ENCODE measurements around the gene CASP1. TPM values are rescaled to one million over a fixed set of nuclear protein-coding genes. Genes with fewer than 3 reads are reported as not detected.
A peak's percentile ranks its signal among the peaks of the same experiment; 100 is the strongest.

Gene CASP1
- total and polyA plus RNA-seq, 5 donors from 2014 or later = 67.5 to 208 (median 110) TPM

DNA sequence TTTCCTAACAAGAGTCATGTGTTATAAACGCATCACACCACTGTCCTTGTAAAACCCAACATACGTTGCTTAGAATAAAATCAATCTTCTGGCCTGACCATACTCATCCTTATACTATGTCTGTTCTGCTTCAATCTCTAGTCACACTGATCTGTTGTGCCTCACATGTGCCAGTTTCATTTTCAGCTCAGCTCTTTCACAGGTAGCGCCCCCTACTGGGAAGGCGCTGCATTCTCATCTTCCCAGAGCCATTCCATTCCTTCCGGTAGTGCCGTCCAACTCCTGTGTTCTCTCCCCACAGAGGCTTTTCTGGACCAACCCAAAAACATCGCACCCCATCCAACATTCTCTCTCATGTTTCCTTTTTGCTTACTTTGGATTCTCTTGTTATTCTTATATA, 34.1 kb downstream of the CASP1 start:
- Histone ChIP-seq H3K9me3 (ENCODE audit: control insufficient read depth in 2 of 2, low read length in 2 of 2) (no peaks in the 10 kb centered on the region), H3K4me1 (ENCODE audit: control insufficient read depth, insufficient read depth, low read length, poor library complexity, severe bottlenecking) (no peaks in the 10 kb centered on the region), H3K36me3 (ENCODE audit: control insufficient read depth, insufficient read depth, low read length) (no peaks in the 10 kb centered on the region), H3K27ac (ENCODE audit: insufficient read depth, low read length, poor library complexity, severe bottlenecking) (no peak overlapping the region), H3K4me3 (ENCODE audit: low read depth, low read length) (no peak overlapping the region), H3K27me3 (ENCODE audit: control insufficient read depth, insufficient read depth, low read length) (no peaks in the 10 kb centered on the region)
- no peaks in the 10 kb centered on the region for H3K36me3 Mint-ChIP-seq
- H3K9me3 Mint-ChIP-seq = peaks cover 0 to 1% (median 0%) of the 10 kb centered on the region in 7 donors
- no peak overlapping the region for H3K4me3 Mint-ChIP-seq
- peak; percentile 58 to 85 for ATAC-seq (ENCODE audit: low read depth in 2 of 2)
- H3K27me3 Mint-ChIP-seq = no peaks in the 10 kb centered on the region
- peaks cover 5 to 11% (median 6%) of the 10 kb centered on the region in 4 donors for H3K4me1 Mint-ChIP-seq
- H3K27ac Mint-ChIP-seq = peak overlapping the region in 2 of 3 donors; percentile 56 to 58
- DNase-seq = peak; percentile 11 to 65 (median 43)

GRCh38 chr11:105000167-105000566, 34.8 kb downstream of the CASP1 start:
- no peak overlapping the region for H3K4me3 Mint-ChIP-seq

GRCh38 chr11:104999721-105000120, 35.2 kb downstream of the CASP1 start:
- Mint-ChIP-seq H3K4me1 (peaks cover 6 to 11% (median 8%) of the 10 kb centered on the region in 4 donors), H3K27ac (no peak overlapping the region), H3K4me3 (no peak overlapping the region), H3K9me3 (peaks cover 0 to 1% (median 0%) of the 10 kb centered on the region in 7 donors), H3K27me3 (peaks cover under 1% of the 10 kb centered on the region), H3K36me3 (no peaks in the 10 kb centered on the region)
- Histone ChIP-seq H3K27me3 (ENCODE audit: control insufficient read depth, insufficient read depth, low read length) (no peaks in the 10 kb centered on the region), H3K9me3 (ENCODE audit: control insufficient read depth in 2 of 2, low read length in 2 of 2) (no peaks in the 10 kb centered on the region), H3K4me3 (ENCODE audit: low read depth, low read length) (no peak overlapping the region), H3K4me1 (ENCODE audit: control insufficient read depth, insufficient read depth, low read length, poor library complexity, severe bottlenecking) (no peaks in the 10 kb centered on the region), H3K36me3 (ENCODE audit: control insufficient read depth, insufficient read depth, low read length) (no peaks in the 10 kb centered on the region), H3K27ac (ENCODE audit: insufficient read depth, low read length, poor library complexity, severe bottlenecking) (no peak overlapping the region)
- DNase-seq (no peak), ATAC-seq (ENCODE audit: low read depth in 2 of 2) (no peak)

More at GRCh38 chr11:105000167-105000566, 34.8 kb downstream of the CASP1 start:
- ATAC-seq (ENCODE audit: low read depth in 2 of 2) (no peak), DNase-seq (peak in 1 of 3 donors; percentile 34)
- no peak overlapping the region for H3K27ac ChIP-seq (ENCODE audit: insufficient read depth, low read length, poor library complexity, severe bottlenecking)
- no peaks in the 10 kb centered on the region for H3K4me1 ChIP-seq (ENCODE audit: control insufficient read depth, insufficient read depth, low read length, poor library complexity, severe bottlenecking)
- no peak overlapping the region for H3K4me3 ChIP-seq (ENCODE audit: low read depth, low read length)
- no peaks in the 10 kb centered on the region for H3K36me3 ChIP-seq (ENCODE audit: control insufficient read depth, insufficient read depth, low read length)
- Mint-ChIP-seq H3K27ac (no peak overlapping the region), H3K9me3 (peaks cover 0 to 1% (median 0%) of the 10 kb centered on the region in 7 donors), H3K4me1 (peaks cover 5 to 11% (median 6%) of the 10 kb centered on the region in 4 donors), H3K36me3 (no peaks in the 10 kb centered on the region), H3K27me3 (no peaks in the 10 kb centered on the region)
- no peaks in the 10 kb centered on the region for H3K27me3 ChIP-seq (ENCODE audit: control insufficient read depth, insufficient read depth, low read length)
- H3K9me3 ChIP-seq (ENCODE audit: control insufficient read depth in 2 of 2, low read length in 2 of 2) = no peaks in the 10 kb centered on the region

DNA sequence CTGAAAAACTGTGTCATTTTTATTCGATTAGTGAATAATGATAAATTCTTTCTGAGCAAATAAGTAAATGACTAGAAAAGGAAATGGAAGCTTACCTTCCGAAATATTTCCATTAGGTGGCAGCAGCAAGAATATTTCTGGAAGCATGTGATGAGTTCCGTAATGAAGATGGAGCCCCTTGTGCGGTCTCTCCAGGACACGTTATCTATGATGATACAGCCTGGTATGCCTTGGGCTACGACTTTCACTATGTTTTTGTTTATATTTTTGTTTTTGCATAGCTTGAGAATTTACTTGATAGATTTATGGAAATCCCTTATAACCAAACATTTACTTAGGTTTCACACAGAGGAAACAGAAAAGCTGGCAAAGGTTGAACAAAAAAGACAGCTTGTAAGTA, 37.7 kb downstream of the CASP1 start:
- Mint-ChIP-seq H3K27ac (no peak overlapping the region), H3K4me1 (peaks cover 6 to 19% (median 15%) of the 10 kb centered on the region in 4 donors), H3K36me3 (no peaks in the 10 kb centered on the region), H3K4me3 (no peak overlapping the region), H3K9me3 (peaks cover 0 to 2% (median 0%) of the 10 kb centered on the region in 7 donors), H3K27me3 (peaks cover 6% of the 10 kb centered on the region)
- Histone ChIP-seq H3K9me3 (ENCODE audit: control insufficient read depth in 2 of 2, low read length in 2 of 2) (no peaks in the 10 kb centered on the region), H3K27ac (ENCODE audit: insufficient read depth, low read length, poor library complexity, severe bottlenecking) (no peak overlapping the region), H3K4me3 (ENCODE audit: low read depth, low read length) (no peak overlapping the region), H3K4me1 (ENCODE audit: control insufficient read depth, insufficient read depth, low read length, poor library complexity, severe bottlenecking) (no peaks in the 10 kb centered on the region), H3K36me3 (ENCODE audit: control insufficient read depth, insufficient read depth, low read length) (no peaks in the 10 kb centered on the region), H3K27me3 (ENCODE audit: control insufficient read depth, insufficient read depth, low read length) (no peaks in the 10 kb centered on the region)
- DNase-seq = no peak
- ATAC-seq (ENCODE audit: low read depth in 2 of 2) = no peak

DNA sequence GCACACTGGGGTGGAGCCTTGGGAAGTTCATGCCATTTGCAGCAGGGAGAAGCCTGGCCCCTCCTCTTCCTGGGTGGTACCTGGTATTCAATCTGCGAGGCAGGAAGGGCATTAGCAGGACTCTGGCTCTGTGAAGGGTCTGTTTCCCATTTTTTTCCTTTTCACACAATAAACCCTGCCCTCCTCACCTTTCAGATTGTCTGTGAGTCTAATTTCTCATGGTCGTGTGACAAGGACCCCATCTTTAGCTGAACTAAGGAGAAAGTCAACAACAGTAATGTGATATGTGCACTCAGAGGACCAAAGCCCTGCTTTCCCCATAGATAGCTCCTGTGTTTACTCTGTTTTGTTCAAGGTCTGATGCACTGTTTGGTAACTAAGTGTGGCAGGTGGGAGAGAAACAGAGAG, 39.9 kb downstream of the CASP1 start:
- Mint-ChIP-seq H3K36me3 (no peaks in the 10 kb centered on the region), H3K4me1 (peaks cover 0 to 14% (median 11%) of the 10 kb centered on the region in 4 donors), H3K27me3 (peaks cover 8% of the 10 kb centered on the region), H3K9me3 (peaks cover 0 to 1% (median 0%) of the 10 kb centered on the region in 7 donors), H3K4me3 (no peak overlapping the region), H3K27ac (no peak overlapping the region)
- Histone ChIP-seq H3K9me3 (ENCODE audit: control insufficient read depth in 2 of 2, low read length in 2 of 2) (no peaks in the 10 kb centered on the region), H3K36me3 (ENCODE audit: control insufficient read depth, insufficient read depth, low read length) (no peaks in the 10 kb centered on the region), H3K4me1 (ENCODE audit: control insufficient read depth, insufficient read depth, low read length, poor library complexity, severe bottlenecking) (no peaks in the 10 kb centered on the region), H3K4me3 (ENCODE audit: low read depth, low read length) (no peak overlapping the region), H3K27me3 (ENCODE audit: control insufficient read depth, insufficient read depth, low read length) (no peaks in the 10 kb centered on the region), H3K27ac (ENCODE audit: insufficient read depth, low read length, poor library complexity, severe bottlenecking) (no peak overlapping the region)
- DNase-seq = no peak
- no peak for ATAC-seq (ENCODE audit: low read depth in 2 of 2)

DNA sequence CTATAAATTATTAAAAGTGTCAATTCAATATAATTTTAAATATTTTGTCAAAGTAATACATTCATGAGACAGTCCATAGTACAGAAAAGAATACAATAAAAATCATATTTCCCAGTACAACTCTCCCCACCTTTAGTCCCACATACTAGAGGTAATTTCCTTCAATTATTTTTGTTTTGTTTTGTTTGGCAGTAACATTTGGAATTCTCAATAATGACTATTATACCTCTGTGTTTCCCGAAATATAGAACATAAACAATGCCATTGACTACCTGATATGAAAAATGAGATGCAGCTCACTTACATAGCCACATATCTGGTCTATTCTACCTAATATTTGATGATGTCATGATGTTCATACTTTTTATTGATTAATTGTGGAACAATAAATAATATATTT, 42.2 kb downstream of the CASP1 start:
- H3K9me3 Mint-ChIP-seq = peaks cover 0 to 6% (median 1%) of the 10 kb centered on the region in 7 donors
- Histone ChIP-seq H3K4me1 (ENCODE audit: control insufficient read depth, insufficient read depth, low read length, poor library complexity, severe bottlenecking) (no peaks in the 10 kb centered on the region), H3K36me3 (ENCODE audit: control insufficient read depth, insufficient read depth, low read length) (no peaks in the 10 kb centered on the region), H3K27ac (ENCODE audit: insufficient read depth, low read length, poor library complexity, severe bottlenecking) (no peak overlapping the region), H3K27me3 (ENCODE audit: control insufficient read depth, insufficient read depth, low read length) (no peaks in the 10 kb centered on the region), H3K9me3 (ENCODE audit: control insufficient read depth in 2 of 2, low read length in 2 of 2) (peaks cover 0 to 3% of the 10 kb centered on the region in 2 experiments), H3K4me3 (ENCODE audit: low read depth, low read length) (no peak overlapping the region)
- no peak overlapping the region for H3K27ac Mint-ChIP-seq
- peaks cover 0 to 14% (median 7%) of the 10 kb centered on the region in 4 donors for H3K4me1 Mint-ChIP-seq
- no peak for ATAC-seq (ENCODE audit: low read depth in 2 of 2)
- H3K27me3 Mint-ChIP-seq = peaks cover 19% of the 10 kb centered on the region
- no peaks in the 10 kb centered on the region for H3K36me3 Mint-ChIP-seq
- no peak for DNase-seq
- H3K4me3 Mint-ChIP-seq = no peak overlapping the region

- Histone ChIP-seq H3K4me1 (ENCODE audit: control insufficient read depth, insufficient read depth, low read length, poor library complexity, severe bottlenecking) (no peaks in the 10 kb centered on the region), H3K36me3 (ENCODE audit: control insufficient read depth, insufficient read depth, low read length) (no peaks in the 10 kb centered on the region), H3K27ac (ENCODE audit: insufficient read depth, low read length, poor library complexity, severe bottlenecking) (no peak overlapping the region), H3K27me3 (ENCODE audit: control insufficient read depth, insufficient read depth, low read length) (no peaks in the 10 kb centered on the region), H3K4me3 (ENCODE audit: low read depth, low read length) (no peak overlapping the region), H3K9me3 (ENCODE audit: control insufficient read depth in 2 of 2, low read length in 2 of 2) (peaks cover 0 to 3% of the 10 kb centered on the region in 2 experiments)
- H3K9me3 Mint-ChIP-seq = peaks cover 0 to 6% (median 1%) of the 10 kb centered on the region in 7 donors
- peaks cover 19% of the 10 kb centered on the region for H3K27me3 Mint-ChIP-seq
- H3K27ac Mint-ChIP-seq = no peak overlapping the region
- DNase-seq = no peak
- ATAC-seq (ENCODE audit: low read depth in 2 of 2) = no peak
- H3K36me3 Mint-ChIP-seq = no peaks in the 10 kb centered on the region
- peaks cover 0 to 14% (median 7%) of the 10 kb centered on the region in 4 donors for H3K4me1 Mint-ChIP-seq
- H3K4me3 Mint-ChIP-seq = no peak overlapping the region
Measured at GRCh38 chr11:104991994-104992393, 43.0 kb downstream of the CASP1 start.

DNA sequence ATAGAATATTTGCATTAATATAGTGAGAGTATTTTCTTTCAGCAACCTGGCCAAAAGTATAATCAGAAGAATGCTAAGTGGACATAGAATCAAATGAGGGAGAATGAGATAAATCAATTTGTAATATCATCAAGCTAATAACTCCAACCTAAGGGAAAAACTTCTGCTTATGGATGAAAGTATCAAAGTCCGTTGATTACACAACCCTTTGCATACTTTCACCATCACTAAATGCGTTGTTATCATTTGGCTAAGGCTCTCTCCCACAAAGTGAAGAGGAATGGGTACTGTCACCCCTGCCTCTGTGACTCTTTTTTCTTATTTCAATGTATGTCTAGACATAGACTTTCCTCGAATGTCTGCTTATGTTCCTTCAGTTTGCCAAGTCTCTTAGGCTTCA, 50.1 kb downstream of the CASP1 start:
- H3K9me3 Mint-ChIP-seq = peaks cover 0 to 6% (median 1%) of the 10 kb centered on the region in 7 donors

More for the DNA sequence above, 50.1 kb downstream of the CASP1 start:
- Mint-ChIP-seq H3K4me1 (no peaks in the 10 kb centered on the region), H3K4me3 (no peak overlapping the region), H3K36me3 (no peaks in the 10 kb centered on the region), H3K27ac (no peak overlapping the region), H3K27me3 (peaks cover 9% of the 10 kb centered on the region)
- H3K4me1 ChIP-seq (ENCODE audit: control insufficient read depth, insufficient read depth, low read length, poor library complexity, severe bottlenecking) = no peaks in the 10 kb centered on the region
- no peak overlapping the region for H3K4me3 ChIP-seq (ENCODE audit: low read depth, low read length)
- H3K27me3 ChIP-seq (ENCODE audit: control insufficient read depth, insufficient read depth, low read length) = no peaks in the 10 kb centered on the region
- ATAC-seq (ENCODE audit: low read depth in 2 of 2) (no peak), DNase-seq (no peak)
- H3K27ac ChIP-seq (ENCODE audit: insufficient read depth, low read length, poor library complexity, severe bottlenecking) = no peak overlapping the region
- no peaks in the 10 kb centered on the region for H3K36me3 ChIP-seq (ENCODE audit: control insufficient read depth, insufficient read depth, low read length)
- peaks cover 0 to 3% of the 10 kb centered on the region in 2 experiments for H3K9me3 ChIP-seq (ENCODE audit: control insufficient read depth in 2 of 2, low read length in 2 of 2)

Measured in CD4-positive, CD25-positive, alpha-beta regulatory T cell (primary cell).